Calu3 (cell line): Measurements from ENCODE around the gene CHN1. TPM values are rescaled to one million over a fixed set of nuclear protein-coding genes. Genes with fewer than 3 reads are reported as not detected.

Experiments used
- BruUV-seq: library from RNA; stranded (reverse); fragments of 400-500 nt; replicated peaks from 2 replicates; lab custom pipeline; 2021; lab: Mats Ljungman, UMichigan
- CTCF ChIA-PET: fragments of 300-600 bp; sonication (Branson Sonifier 250); formaldehyde crosslinking; loops from one replicate; lab custom pipeline; 2022; ENCODE audit warnings: antibody characterized with exemption; lab: Charles Lee
- DNase-seq: peaks from one replicate; pipeline ENCODE4 v3.0.0; 2022
- H3K27ac Mint-ChIP-seq: one replicate; pipeline ENCODE4 v1.8.0; 2022; ENCODE audit warnings: mixed read lengths; ENCODE audit not compliant: unreplicated experiment
- H3K27me3 Mint-ChIP-seq: one replicate; pipeline ENCODE4 v1.8.0; 2022; ENCODE audit warnings: mixed read lengths; ENCODE audit not compliant: unreplicated experiment
- H3K36me3 Mint-ChIP-seq: one replicate; pipeline ENCODE4 v1.8.0; 2022; ENCODE audit warnings: mild to moderate bottlenecking, moderate library complexity, mixed read lengths; ENCODE audit not compliant: insufficient read depth, unreplicated experiment
- H3K4me1 Mint-ChIP-seq: one replicate; pipeline ENCODE4 v1.8.0; 2022; ENCODE audit warnings: mild to moderate bottlenecking, low read depth, mixed read lengths; ENCODE audit not compliant: unreplicated experiment
- H3K4me3 Mint-ChIP-seq: one replicate; pipeline ENCODE4 v1.8.0; 2022; ENCODE audit warnings: mild to moderate bottlenecking, low read depth, moderate library complexity, mixed read lengths; ENCODE audit not compliant: unreplicated experiment
- H3K9me3 Mint-ChIP-seq: one replicate; pipeline ENCODE4 v1.8.0; 2022; ENCODE audit warnings: low read depth, mixed read lengths; ENCODE audit not compliant: unreplicated experiment
- intact Hi-C: fragments of 100-400 bp; cut with micrococcal nuclease; formaldehyde crosslinking; loops from one replicate; pipeline ENCODE4 v1.10.0; 2022; ENCODE audit not compliant: unreplicated experiment
- total RNA-seq: library from RNA; stranded (reverse); gene quantifications from 2 replicates; pipeline ENCODE4 v1.2.3, GENCODE V29; 2022
- TF ChIP-seq, protein P1 (sequence below): fragments of 200-600 bp; IDR thresholded peaks from one replicate; pipeline ENCODE4 v1.8.0; 2022; ENCODE audit warnings: antibody characterized with exemption; ENCODE audit not compliant: unreplicated experiment

CHN1 gene
- total RNA-seq, 1 experiment from 2014 or later = 2.4 TPM

DNA sequence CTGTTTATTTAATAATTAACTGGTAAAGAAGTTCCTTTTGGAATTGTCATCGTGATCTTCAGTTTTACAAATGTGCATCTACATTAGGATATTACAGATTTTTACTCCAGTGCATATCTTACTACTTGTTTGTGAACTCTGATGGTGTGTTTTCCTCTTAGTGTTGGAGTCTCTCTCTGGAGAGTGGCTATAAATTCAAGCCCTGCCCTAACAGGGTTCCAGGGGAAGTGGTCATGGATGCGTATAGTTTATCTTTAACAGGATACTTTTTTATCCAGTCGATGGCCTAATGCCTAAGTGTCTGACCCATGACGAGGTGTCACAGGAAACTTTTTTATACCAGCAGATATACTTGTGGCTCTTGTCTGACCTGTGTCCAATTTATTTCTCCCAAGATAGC lies 75.4 kb downstream of the CHN1 start:
- DNase-seq = no peak
- TF ChIP-seq, protein P1, sequence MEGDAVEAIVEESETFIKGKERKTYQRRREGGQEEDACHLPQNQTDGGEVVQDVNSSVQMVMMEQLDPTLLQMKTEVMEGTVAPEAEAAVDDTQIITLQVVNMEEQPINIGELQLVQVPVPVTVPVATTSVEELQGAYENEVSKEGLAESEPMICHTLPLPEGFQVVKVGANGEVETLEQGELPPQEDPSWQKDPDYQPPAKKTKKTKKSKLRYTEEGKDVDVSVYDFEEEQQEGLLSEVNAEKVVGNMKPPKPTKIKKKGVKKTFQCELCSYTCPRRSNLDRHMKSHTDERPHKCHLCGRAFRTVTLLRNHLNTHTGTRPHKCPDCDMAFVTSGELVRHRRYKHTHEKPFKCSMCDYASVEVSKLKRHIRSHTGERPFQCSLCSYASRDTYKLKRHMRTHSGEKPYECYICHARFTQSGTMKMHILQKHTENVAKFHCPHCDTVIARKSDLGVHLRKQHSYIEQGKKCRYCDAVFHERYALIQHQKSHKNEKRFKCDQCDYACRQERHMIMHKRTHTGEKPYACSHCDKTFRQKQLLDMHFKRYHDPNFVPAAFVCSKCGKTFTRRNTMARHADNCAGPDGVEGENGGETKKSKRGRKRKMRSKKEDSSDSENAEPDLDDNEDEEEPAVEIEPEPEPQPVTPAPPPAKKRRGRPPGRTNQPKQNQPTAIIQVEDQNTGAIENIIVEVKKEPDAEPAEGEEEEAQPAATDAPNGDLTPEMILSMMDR = no peak
- BruUV-seq = no TSS peak
- H3K27me3 Mint-ChIP-seq = no peaks in the 10 kb centered on the region
- no peaks in the 10 kb centered on the region for H3K36me3 Mint-ChIP-seq
- H3K4me1 Mint-ChIP-seq = peaks cover 8% of the 10 kb centered on the region
- H3K9me3 Mint-ChIP-seq = no peaks in the 10 kb centered on the region
- H3K4me3 Mint-ChIP-seq = no peak overlapping the region
- H3K27ac Mint-ChIP-seq = no peak overlapping the region
- CTCF ChIA-PET = no interaction called here
- intact Hi-C loops = no loop called here

DNA sequence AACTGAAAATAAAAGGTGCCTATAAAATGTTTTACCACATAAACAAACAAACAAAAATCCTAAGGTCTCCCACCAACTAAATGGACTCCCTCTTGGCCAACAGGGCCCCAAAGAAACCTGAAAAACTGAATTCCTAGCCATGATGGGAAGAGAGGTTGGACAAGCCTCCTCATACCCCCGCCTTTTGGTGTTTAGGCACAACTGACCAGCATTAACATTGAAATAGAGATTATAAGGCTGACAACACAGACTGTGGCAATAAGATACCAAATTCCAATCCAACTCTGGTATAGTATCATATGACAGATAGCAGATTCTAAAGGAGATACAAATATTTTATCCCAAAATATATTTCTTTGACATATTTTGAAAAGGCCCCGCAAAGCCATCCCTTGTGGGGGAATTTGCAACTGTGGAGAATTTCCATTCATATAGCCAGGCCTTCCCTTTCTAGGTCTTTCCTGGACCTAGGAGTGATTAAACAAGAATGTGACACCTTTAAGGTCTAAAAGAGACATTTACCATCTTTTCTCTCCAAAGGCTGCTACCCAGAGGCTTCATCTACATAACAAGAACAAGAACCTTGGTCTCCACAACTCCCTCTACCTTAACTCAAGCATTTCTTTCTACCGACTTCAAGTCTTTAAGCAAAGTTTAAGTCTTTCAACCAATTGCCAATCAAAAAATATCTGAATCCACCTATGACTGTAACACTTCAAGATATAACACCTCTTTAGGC lies 80.0 kb downstream of the CHN1 start:
- CTCF ChIA-PET = interaction anchor here (0.6 kb wide), 1 partner anchor 45 kb away, joined by 5 read pairs; no protein-coding TSS in a partner anchor
- Mint-ChIP-seq H3K27ac (no peak overlapping the region), H3K27me3 (no peaks in the 10 kb centered on the region), H3K4me3 (no peak overlapping the region), H3K4me1 (peaks cover 5% of the 10 kb centered on the region), H3K9me3 (peaks cover 2% of the 10 kb centered on the region), H3K36me3 (no peaks in the 10 kb centered on the region)
- no TSS peak for BruUV-seq
- TF ChIP-seq, protein P1 = no peak
- intact Hi-C loops = no loop called here
- no peak for DNase-seq

DNA sequence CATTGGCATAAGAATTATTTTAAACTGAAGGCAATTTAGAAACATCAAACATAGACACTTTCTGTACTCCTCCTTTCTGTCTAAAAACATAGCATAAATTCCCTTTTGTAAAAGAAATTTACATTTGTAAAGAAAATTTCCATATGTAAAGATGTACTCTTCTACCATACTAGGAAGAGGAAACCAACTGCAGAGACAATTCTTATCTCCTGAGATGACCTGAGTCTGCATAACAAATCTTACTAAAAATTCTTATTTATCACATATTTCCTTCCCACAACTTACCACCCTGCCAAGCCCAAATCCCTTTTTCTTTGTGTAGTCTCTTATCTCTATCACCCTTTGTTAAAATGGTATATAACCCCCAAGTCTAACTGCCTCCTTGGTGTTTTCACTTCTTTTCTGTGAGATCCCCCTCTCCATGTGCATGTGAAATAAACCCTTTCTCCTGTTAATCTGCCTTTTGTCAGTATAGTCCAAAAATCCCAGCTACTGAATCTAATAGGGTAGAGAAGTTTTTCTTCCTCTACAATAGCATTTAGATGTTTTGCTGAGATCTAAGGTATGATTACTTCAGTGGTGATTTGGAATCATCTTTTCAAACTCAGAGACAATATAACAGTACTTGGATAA lies 81.0 kb downstream of the CHN1 start:
- CTCF ChIA-PET = no interaction called here
- no peak for DNase-seq
- no peak overlapping the region for H3K27ac Mint-ChIP-seq
- intact Hi-C loops = no loop called here
- H3K36me3 Mint-ChIP-seq = no peaks in the 10 kb centered on the region
- TF ChIP-seq, protein P1 = no peak
- H3K4me1 Mint-ChIP-seq = no peaks in the 10 kb centered on the region
- H3K27me3 Mint-ChIP-seq = no peaks in the 10 kb centered on the region
- H3K4me3 Mint-ChIP-seq = no peak overlapping the region
- no TSS peak for BruUV-seq
- H3K9me3 Mint-ChIP-seq = peaks cover 2% of the 10 kb centered on the region

DNA sequence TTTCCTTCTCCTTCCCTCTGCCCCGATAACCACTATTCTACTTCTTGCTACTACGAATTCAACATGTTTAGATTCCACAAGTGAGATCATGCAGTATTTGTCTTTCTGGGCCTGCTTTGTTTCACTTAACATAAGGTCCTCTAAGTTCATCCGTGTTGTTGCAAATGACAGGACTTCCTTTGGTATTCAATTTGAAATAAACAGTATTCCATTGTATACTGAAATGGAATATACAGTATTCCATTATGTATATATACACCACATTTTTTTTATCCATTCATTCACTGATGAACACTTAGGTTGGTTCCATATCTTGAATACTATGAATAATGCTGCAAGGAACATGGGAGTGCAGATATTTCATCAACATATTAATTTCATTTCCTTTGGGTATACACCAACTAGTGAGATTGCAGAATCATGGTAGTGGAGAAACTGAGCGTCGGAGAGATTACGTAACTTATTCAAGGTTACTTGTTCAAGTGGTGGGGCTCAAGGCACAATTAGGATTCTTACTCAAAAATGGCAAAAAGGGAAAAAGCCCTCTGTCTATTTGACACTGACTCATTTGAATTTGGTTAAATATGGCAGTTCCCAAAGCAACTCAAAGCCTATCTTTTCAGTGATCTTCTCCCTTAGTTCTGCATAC lies 85.1 kb downstream of the CHN1 start:
- no peak for DNase-seq
- CTCF ChIA-PET = no interaction called here
- BruUV-seq = no TSS peak

More for the DNA sequence above, 85.1 kb downstream of the CHN1 start:
- Mint-ChIP-seq H3K4me1 (no peaks in the 10 kb centered on the region), H3K27ac (no peak overlapping the region), H3K4me3 (no peak overlapping the region), H3K36me3 (no peaks in the 10 kb centered on the region), H3K9me3 (peaks cover 2% of the 10 kb centered on the region), H3K27me3 (no peaks in the 10 kb centered on the region)
- TF ChIP-seq, protein P1 = no peak
- intact Hi-C loops = no loop called here
